Fibroblast of lung (primary cell): ENCODE measurements around the gene SEC22A. TPM values are rescaled to one million over a fixed set of nuclear protein-coding genes. Genes with fewer than 3 reads are reported as not detected.

ENCODE experiments used
- DNase-seq, 2 donors: peaks; one replicate each; pipeline versions ENCODE4 v3.0.0 to v3.0.0-alpha.2; 2010; ENCODE audit warnings: low read depth in 2 of 2
- H2AFZ ChIP-seq: 2 replicates; pipeline ENCODE4 v1.5.1; 2012; ENCODE audit warnings: low read length, control low read depth, inconsistent platforms
- H3K27ac ChIP-seq: 2 replicates; pipeline ENCODE4 v1.5.1; 2011; ENCODE audit warnings: low read length, control low read depth; ENCODE audit not compliant: insufficient read depth
- H3K27me3 ChIP-seq: 2 replicates; pipeline ENCODE4 v1.5.1; 2011; ENCODE audit warnings: mild to moderate bottlenecking, low read length; ENCODE audit not compliant: control insufficient read depth, insufficient read depth
- H3K36me3 ChIP-seq: 2 replicates; pipeline ENCODE4 v1.5.1; 2011; ENCODE audit warnings: low read length; ENCODE audit not compliant: control insufficient read depth, insufficient read depth
- H3K4me1 ChIP-seq: 2 replicates; pipeline ENCODE4 v1.5.1; 2011; ENCODE audit warnings: low read length; ENCODE audit not compliant: control insufficient read depth, insufficient read depth; ENCODE audit errors: extremely low read depth
- H3K4me2 ChIP-seq: 2 replicates; pipeline ENCODE4 v1.5.1; 2011; ENCODE audit warnings: low read length, control low read depth; ENCODE audit not compliant: insufficient read depth; ENCODE audit errors: extremely low read depth
- H3K4me3 ChIP-seq, 4 experiments: fragments of 200-600 bp in 1 of 4; sonication (generic) in 1 of 4; replicated peaks in 1 of 4; 2 replicates each; pipeline ENCODE4 v1.5.1; 2011 to 2016; ENCODE audit warnings: low read length in 4 of 4, low read depth in 3 of 4, mild to moderate bottlenecking in 3 of 4, control low read depth in 2 of 4, inconsistent platforms in 1 of 4, mixed read lengths in 1 of 4; ENCODE audit not compliant: insufficient read depth in 1 of 4; ENCODE audit errors: control extremely low read depth in 1 of 4
- H3K79me2 ChIP-seq: 2 replicates; pipeline ENCODE4 v1.5.1; 2012; ENCODE audit warnings: mild to moderate bottlenecking, low read length, inconsistent platforms; ENCODE audit not compliant: control insufficient read depth, insufficient read depth
- H3K9ac ChIP-seq: 2 replicates; pipeline ENCODE4 v1.5.1; 2011; ENCODE audit warnings: mild to moderate bottlenecking, low read length, control low read depth; ENCODE audit not compliant: insufficient read depth
- H3K9me3 ChIP-seq: 2 replicates; pipeline ENCODE4 v1.5.1; 2012; ENCODE audit warnings: low read depth, low read length; ENCODE audit not compliant: control insufficient read depth, insufficient read depth
- H4K20me1 ChIP-seq: 2 replicates; pipeline ENCODE4 v1.5.1; 2011; ENCODE audit warnings: low read length; ENCODE audit not compliant: control insufficient read depth, insufficient read depth; ENCODE audit errors: extremely low read depth
- CTCF ChIP-seq, 2 donors: IDR thresholded peaks in 1 of 2; conservative IDR thresholded peaks in 1 of 2; 1 replicate in 1 of 2; 2 replicates in 1 of 2; pipeline ENCODE4 v1.5.1; 2011 to 2012; ENCODE audit warnings: low read length in 2 of 2, control low read depth in 1 of 2, inconsistent platforms in 1 of 2, low read depth in 1 of 2, mild to moderate bottlenecking in 1 of 2
- EZH2 ChIP-seq: IDR thresholded peaks from 2 replicates; pipeline ENCODE4 v1.5.1; 2012; ENCODE audit warnings: low read length, control low read depth, mild to moderate bottlenecking; ENCODE audit errors: missing control alignments
- polyA plus RNA-seq, 2 donors: library from polyadenylated mRNA; depleted of rRNA in 1 of 2; stranded (reverse) in 1 of 2; unstranded in 1 of 2; fragments of >200 nt; gene quantifications; 2 replicates each; pipeline ENCODE4 v1.2.1, GENCODE V29; 2011 to 2012; ENCODE audit warnings: missing spikeins in 1 of 2
- total RNA-seq: library from RNA; depleted of rRNA; stranded (reverse); fragments of >200 nt; gene quantifications from 2 replicates; pipeline ENCODE4 v1.2.1, GENCODE V29; 2014

Gene SEC22A
- total and polyA plus RNA-seq, 2 donors (not counting 1 experiment from before 2014, with no cell fraction given), result 45.4 to 52.7 TPM

DNA sequence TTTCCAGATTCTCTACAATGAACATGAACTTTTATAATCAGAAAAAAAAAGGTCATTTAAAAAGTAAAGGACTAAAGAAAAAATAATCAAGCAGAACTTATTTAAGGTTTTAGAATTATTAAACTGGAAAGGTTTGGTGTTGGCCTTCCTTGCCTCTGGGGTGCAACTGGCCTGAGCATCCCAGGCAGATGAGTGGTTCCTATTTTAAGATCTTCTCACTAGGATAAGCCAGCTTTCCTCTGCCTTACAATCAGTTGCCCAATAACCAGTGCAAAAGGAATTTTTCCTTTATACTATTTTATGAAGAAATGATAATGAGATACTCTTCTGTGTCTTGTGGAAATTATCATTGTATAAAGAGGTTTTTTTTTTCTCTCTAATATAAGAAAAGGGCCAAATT, 56.6 kb downstream of the SEC22A start:
- no peak overlapping the region for H3K27ac ChIP-seq
- H3K9me3 ChIP-seq, result no peaks in the 10 kb centered on the region
- H2AFZ ChIP-seq, result no peak overlapping the region
- no peaks in the 10 kb centered on the region for H4K20me1 ChIP-seq
- TF ChIP-seq CTCF (conservative IDR thresholded peaks at IDR 0.05 in 1 of 2, IDR thresholded peaks at IDR 0.05 in 1 of 2; ENCODE audit: low read depth in 1 of 2, low read length in 2 of 2) (no peak), EZH2 (no peak)
- no peaks in the 10 kb centered on the region for H3K79me2 ChIP-seq
- no peaks in the 10 kb centered on the region for H3K4me1 ChIP-seq
- H3K9ac ChIP-seq, result no peak overlapping the region
- H3K4me3 ChIP-seq, result no peak overlapping the region
- H3K27me3 ChIP-seq, result no peaks in the 10 kb centered on the region
- no peaks in the 10 kb centered on the region for H3K36me3 ChIP-seq
- no peak overlapping the region for H3K4me2 ChIP-seq
- DNase-seq, result no peak

DNA sequence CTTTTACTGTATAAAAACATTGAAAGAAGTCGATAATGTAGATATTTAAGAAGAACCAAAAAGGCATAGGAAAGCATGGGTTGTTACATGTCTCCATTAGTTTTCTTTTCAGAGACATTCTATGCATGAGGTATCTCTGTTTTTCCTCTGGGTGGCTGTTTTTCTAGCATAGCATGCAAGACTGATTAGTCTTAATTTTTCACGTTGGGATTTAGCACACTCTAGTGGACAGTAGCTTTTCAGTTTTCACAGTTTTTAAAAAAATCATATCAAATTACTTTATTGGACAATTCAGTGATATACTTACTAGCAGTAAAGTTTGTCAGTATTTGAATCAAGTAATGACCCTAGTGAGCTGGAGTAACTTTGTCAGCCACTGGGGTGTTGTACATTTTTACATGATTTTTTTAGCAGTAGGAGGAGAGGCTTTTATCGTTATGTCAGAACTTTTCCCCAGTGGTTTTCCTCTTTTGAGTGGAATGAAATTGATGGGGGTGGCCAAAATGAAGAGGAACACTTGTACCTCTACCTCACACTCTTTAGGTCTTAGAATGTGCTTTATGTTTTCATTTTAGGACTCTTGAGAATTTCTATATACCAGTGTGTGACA, 57.2 kb downstream of the SEC22A start:
- Histone ChIP-seq H3K4me2 (no peak overlapping the region), H3K27ac (no peak overlapping the region), H3K9me3 (no peaks in the 10 kb centered on the region), H4K20me1 (no peaks in the 10 kb centered on the region), H3K9ac (no peak overlapping the region), H3K4me1 (no peaks in the 10 kb centered on the region), H3K4me3 (no peak overlapping the region), H3K79me2 (no peaks in the 10 kb centered on the region), H3K36me3 (no peaks in the 10 kb centered on the region), H2AFZ (no peak overlapping the region), H3K27me3 (no peaks in the 10 kb centered on the region)
- peak; percentile 44 to 78 for DNase-seq
- no peak for TF ChIP-seq EZH2
- peak; percentile 41 to 66 for TF ChIP-seq CTCF (conservative IDR thresholded peaks at IDR 0.05 in 1 of 2, IDR thresholded peaks at IDR 0.05 in 1 of 2; ENCODE audit: low read depth in 1 of 2, low read length in 2 of 2)

- no peak overlapping the region for H3K4me2 ChIP-seq
- no peaks in the 10 kb centered on the region for H4K20me1 ChIP-seq
- H3K27ac ChIP-seq, result no peak overlapping the region
- no peaks in the 10 kb centered on the region for H3K79me2 ChIP-seq
- TF ChIP-seq CTCF (conservative IDR thresholded peaks at IDR 0.05 in 1 of 2, IDR thresholded peaks at IDR 0.05 in 1 of 2; ENCODE audit: low read depth in 1 of 2, low read length in 2 of 2) (no peak), EZH2 (no peak)
- H3K27me3 ChIP-seq, result no peaks in the 10 kb centered on the region
- H3K4me3 ChIP-seq, result no peak overlapping the region
- H2AFZ ChIP-seq, result no peak overlapping the region
- no peak for DNase-seq
- no peaks in the 10 kb centered on the region for H3K4me1 ChIP-seq
- no peaks in the 10 kb centered on the region for H3K36me3 ChIP-seq
- H3K9ac ChIP-seq, result no peak overlapping the region
- no peaks in the 10 kb centered on the region for H3K9me3 ChIP-seq
Measured at GRCh38 chr3:123261666-123262065, 59.9 kb downstream of the SEC22A start.
